Upper lobe of right lung (tissue), 1 donor: ENCODE measurements around the gene PCYT1B. TPM values are rescaled to one million over a fixed set of nuclear protein-coding genes. Genes with fewer than 3 reads are reported as not detected.

Source experiments
- ATAC-seq: fragments of 200-7000 bp; cut with Tn5 transposase; one replicate; pipeline ENCODE4 v1.9.1; 2020; ENCODE audit warnings: mild to moderate bottlenecking, moderate library complexity
- DNase-seq: peaks from one replicate; pipeline ENCODE4 v3.0.0-alpha.2; 2020
- H3K27ac ChIP-seq: fragments of 200-600 bp; one replicate; pipeline ENCODE4 v1.8.0; 2022
- H3K27me3 ChIP-seq: fragments of 200-600 bp; one replicate; pipeline ENCODE4 v1.8.0; 2022; ENCODE audit warnings: mild to moderate bottlenecking
- H3K36me3 ChIP-seq: fragments of 200-600 bp; one replicate; pipeline ENCODE4 v1.8.0; 2022
- H3K4me1 ChIP-seq: fragments of 200-600 bp; one replicate; pipeline ENCODE4 v1.8.0; 2022
- H3K4me3 ChIP-seq: fragments of 200-600 bp; one replicate; pipeline ENCODE4 v1.8.0; 2022; ENCODE audit warnings: mild to moderate bottlenecking
- H3K9me3 ChIP-seq: fragments of 200-600 bp; one replicate; pipeline ENCODE4 v1.8.0; 2022
- intact Hi-C: fragments of 100-400 bp; cut with DNase I; formaldehyde crosslinking; loops from one replicate; pipeline ENCODE4 v1.11.0; 2022
- total RNA-seq: library from RNA; stranded (reverse); fragmentation: NEBNext Ultra II Directional; extraction: Animal tissue kit (Norgen Biotek cat#: 25700); gene quantifications from one replicate; pipeline ENCODE4 v1.2.1, GENCODE V29; 2021
- TF ChIP-seq, protein P1 (sequence below): fragments of 200-600 bp; IDR thresholded peaks from one replicate; pipeline ENCODE4 v1.8.0; 2022; ENCODE audit warnings: antibody characterized with exemption
- donor health status: DM: no; HTN: yes; CAD: no; lungs with severe emphysema.

The PCYT1B gene
- total RNA-seq, 1 donor from 2014 or later, result 0.14 TPM

GRCh38 chrX:24603191-24603590 lies 44.0 kb downstream of the PCYT1B start:
- DNase-seq, result no peak
- H3K27me3 ChIP-seq, result no peaks in the 10 kb centered on the region
- H3K4me1 ChIP-seq, result no peaks in the 10 kb centered on the region
- no peak overlapping the region for H3K27ac ChIP-seq
- intact Hi-C loops, result no loop called here
- ATAC-seq, result no peak
- H3K4me3 ChIP-seq, result no peak overlapping the region
- H3K36me3 ChIP-seq, result no peaks in the 10 kb centered on the region
- TF ChIP-seq, protein P1, sequence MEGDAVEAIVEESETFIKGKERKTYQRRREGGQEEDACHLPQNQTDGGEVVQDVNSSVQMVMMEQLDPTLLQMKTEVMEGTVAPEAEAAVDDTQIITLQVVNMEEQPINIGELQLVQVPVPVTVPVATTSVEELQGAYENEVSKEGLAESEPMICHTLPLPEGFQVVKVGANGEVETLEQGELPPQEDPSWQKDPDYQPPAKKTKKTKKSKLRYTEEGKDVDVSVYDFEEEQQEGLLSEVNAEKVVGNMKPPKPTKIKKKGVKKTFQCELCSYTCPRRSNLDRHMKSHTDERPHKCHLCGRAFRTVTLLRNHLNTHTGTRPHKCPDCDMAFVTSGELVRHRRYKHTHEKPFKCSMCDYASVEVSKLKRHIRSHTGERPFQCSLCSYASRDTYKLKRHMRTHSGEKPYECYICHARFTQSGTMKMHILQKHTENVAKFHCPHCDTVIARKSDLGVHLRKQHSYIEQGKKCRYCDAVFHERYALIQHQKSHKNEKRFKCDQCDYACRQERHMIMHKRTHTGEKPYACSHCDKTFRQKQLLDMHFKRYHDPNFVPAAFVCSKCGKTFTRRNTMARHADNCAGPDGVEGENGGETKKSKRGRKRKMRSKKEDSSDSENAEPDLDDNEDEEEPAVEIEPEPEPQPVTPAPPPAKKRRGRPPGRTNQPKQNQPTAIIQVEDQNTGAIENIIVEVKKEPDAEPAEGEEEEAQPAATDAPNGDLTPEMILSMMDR, result no peak
- no peaks in the 10 kb centered on the region for H3K9me3 ChIP-seq

GRCh38 chrX:24601858-24602257 lies 45.3 kb downstream of the PCYT1B start:
- intact Hi-C loops, result no loop called here
- ATAC-seq, result no peak
- no peaks in the 10 kb centered on the region for H3K27me3 ChIP-seq
- TF ChIP-seq, protein P1, result no peak
- no peaks in the 10 kb centered on the region for H3K4me1 ChIP-seq
- no peak overlapping the region for H3K27ac ChIP-seq
- no peaks in the 10 kb centered on the region for H3K36me3 ChIP-seq
- no peaks in the 10 kb centered on the region for H3K9me3 ChIP-seq
- DNase-seq, result no peak
- no peak overlapping the region for H3K4me3 ChIP-seq

DNA sequence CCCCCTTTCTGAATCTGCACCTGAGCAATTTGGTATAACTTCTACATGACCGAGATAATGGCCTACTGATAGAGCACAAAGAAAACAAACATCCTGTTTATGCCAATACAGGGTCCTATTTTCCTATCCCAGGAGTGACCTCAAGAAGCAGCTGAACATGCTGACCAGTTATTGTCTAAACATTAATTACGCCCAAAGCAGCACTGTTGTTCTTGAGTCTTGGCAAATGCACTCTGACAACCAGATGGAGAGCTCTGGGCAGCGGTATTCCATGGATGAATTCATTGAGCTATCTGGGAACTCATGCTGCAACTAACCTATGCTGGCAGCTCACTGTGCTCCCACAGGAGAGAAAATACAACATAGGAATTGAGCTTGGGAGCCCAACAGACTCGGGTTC lies 52.6 kb downstream of the PCYT1B start:
- no peaks in the 10 kb centered on the region for H3K27me3 ChIP-seq
- ATAC-seq, result no peak
- no peak overlapping the region for H3K27ac ChIP-seq
- H3K4me1 ChIP-seq, result no peaks in the 10 kb centered on the region
- intact Hi-C loops, result no loop called here
- no peak for DNase-seq
- H3K36me3 ChIP-seq, result no peaks in the 10 kb centered on the region
- no peak overlapping the region for H3K4me3 ChIP-seq
- TF ChIP-seq, protein P1, result no peak
- no peaks in the 10 kb centered on the region for H3K9me3 ChIP-seq

DNA sequence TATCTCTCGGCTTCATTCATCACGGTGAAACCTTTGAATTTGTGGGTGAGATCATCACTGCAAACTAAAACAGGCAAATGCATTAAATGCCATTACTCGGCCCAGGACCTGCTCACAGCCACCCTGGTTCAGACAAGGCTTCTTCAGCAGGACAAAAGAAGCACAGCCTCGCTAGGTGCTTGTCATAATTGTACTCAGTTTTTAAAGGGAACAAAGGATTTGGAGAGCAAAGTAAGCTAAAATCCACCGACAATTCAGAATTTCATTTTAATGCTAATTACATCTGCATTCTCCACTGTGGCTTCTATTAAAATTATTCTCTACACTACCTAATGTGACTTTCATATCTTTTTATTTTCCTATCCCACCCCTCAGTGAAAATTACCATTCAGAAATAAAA lies 57.0 kb downstream of the PCYT1B start:
- no peak for ATAC-seq
- no peak overlapping the region for H3K27ac ChIP-seq
- no peaks in the 10 kb centered on the region for H3K36me3 ChIP-seq
- no peak for DNase-seq
- H3K4me1 ChIP-seq, result no peaks in the 10 kb centered on the region
- H3K27me3 ChIP-seq, result no peaks in the 10 kb centered on the region
- intact Hi-C loops, result no loop called here
- no peak overlapping the region for H3K4me3 ChIP-seq
- no peaks in the 10 kb centered on the region for H3K9me3 ChIP-seq
- TF ChIP-seq, protein P1, result no peak

DNA sequence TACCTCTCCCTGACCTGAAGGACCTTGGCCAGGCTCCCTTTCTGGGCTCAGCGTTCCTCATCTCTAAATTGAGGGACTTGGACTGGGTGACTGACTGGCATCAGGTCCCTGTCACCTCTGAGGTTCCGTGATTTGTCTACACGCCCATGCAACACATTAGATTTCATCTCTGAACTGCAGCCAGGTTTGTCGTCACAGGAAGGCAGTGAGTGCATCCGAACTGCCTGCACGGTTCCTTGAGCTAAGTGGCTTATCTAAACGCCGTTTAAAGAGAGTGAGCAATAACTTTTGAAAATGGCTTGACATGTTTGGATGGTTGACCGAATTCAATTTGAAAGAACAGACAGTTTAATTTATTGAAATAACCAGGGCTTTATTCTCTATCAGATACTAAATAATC lies 70.1 kb downstream of the PCYT1B start:
- Histone ChIP-seq H3K27me3 (no peaks in the 10 kb centered on the region), H3K4me3 (no peak overlapping the region), H3K36me3 (no peaks in the 10 kb centered on the region), H3K9me3 (no peaks in the 10 kb centered on the region), H3K27ac (no peak overlapping the region), H3K4me1 (no peaks in the 10 kb centered on the region)
- DNase-seq, result no peak
- no peak for ATAC-seq
- TF ChIP-seq, protein P1, result no peak
- intact Hi-C loops, result no loop called here

DNA sequence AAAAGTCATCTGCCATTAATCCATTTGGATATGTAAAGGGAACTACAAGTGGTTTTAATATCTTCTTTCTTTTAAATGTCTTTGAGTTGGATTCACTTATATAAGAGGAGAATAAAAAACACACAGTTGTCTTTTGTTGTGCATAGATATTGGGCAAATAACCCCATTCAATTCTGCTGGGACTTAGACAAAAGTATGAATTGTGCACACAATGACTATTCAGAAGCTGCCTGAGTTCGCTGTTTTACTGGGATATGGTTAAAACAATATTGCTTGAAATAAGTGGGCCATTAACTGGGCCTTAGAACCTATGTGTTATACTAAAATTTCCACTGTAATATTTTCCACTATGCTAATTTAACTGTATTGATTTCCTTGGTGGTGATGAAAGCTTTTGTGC lies 71.7 kb downstream of the PCYT1B start:
- no peak overlapping the region for H3K27ac ChIP-seq
- H3K4me1 ChIP-seq, result no peaks in the 10 kb centered on the region
- no peaks in the 10 kb centered on the region for H3K36me3 ChIP-seq
- H3K9me3 ChIP-seq, result no peaks in the 10 kb centered on the region
- TF ChIP-seq, protein P1, result no peak
- ATAC-seq (no peak), DNase-seq (no peak)
- intact Hi-C loops, result no loop called here
- no peak overlapping the region for H3K4me3 ChIP-seq
- no peaks in the 10 kb centered on the region for H3K27me3 ChIP-seq
